Measurements from ENCODE around the gene TMEM53.

Gene TMEM53

DNA sequence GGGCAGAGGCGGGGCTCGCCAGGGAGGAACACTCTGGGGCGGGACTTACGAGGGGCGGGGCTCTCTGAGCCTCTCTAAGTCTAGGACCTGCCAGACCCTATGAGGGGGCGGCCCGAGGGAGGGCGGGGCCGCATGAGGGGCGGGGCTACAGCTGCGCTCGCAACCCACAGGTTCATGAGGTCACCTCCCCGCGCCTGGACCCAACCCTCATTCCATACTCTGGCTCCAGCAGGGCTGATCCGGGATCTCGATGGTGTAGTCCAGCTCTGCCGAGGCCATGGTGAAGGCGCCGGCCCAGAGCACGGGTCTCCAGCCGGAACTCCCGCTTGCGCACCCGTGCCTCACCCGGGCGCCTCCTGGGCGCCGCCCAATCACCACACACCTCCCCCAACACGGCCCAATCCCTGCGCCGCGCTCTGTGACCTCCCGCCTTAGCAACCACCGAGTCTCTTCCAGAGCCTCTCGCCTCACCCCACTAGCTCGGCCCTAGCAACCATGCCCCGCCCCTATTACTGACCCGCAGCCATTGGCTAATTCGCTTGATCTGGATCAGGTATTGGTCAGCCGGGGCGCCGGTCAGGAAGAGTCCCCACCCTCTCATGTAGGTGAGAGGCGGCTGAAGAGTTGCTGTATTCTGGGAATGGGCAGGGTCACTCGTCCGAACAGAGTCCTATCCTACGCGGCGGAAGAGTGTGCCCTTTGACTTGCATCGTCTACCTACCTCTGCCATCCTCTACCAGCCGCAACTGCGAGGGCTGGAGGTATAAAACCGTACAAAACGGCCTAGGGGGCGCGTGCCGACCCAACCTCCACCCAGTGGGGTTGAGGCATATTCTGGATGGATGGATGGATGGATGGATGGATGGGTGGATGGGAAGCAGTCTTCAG lies at the start of gene TMEM53, which contains the start of gene ARMH1:
Gene TMEM53 (minus strand): TSS at position 369 of the 888 bp plus-strand sequence. CDS start 90 bp downstream, at position 279.
Gene ARMH1 (plus strand): TSS at position 602 of the 888 bp plus-strand sequence. CDS start 14,984 bp downstream, outside the sequence.
- DNase-seq (ENCODE audit: low read depth, low spot score) = peak; percentile 96
- H3K27ac ChIP-seq = peak within 1 kb of the TSS; percentile 90

GRCh38 chr1:44723496-44724295 lies 49.4 kb upstream of the TMEM53 start:
- DNase-seq (ENCODE audit: low read depth, low spot score) = no peak
- H3K27ac ChIP-seq = no peak overlapping the region

DNA sequence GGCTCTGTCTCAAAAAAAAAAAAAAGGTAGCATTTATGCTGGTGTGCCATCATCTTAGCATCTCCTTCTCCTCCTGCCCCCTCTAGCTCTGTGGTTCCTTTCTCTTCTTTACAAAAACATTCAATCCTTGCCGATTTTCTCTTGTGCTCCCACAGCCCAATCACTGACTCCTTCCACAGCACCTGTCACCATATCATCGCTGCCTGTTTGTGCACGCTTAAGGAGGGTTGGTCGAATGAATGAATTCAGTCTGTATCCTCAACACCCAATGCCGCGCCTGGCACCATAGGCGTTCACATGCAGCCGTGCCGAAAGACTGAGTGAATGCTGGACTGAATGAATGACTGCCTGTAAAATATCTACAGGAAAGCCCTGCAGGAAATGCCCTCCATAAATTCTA lies 48.8 kb upstream of the TMEM53 start:
- no peak overlapping the region for H3K27ac ChIP-seq
- no peak for DNase-seq (ENCODE audit: low read depth, low spot score)

GRCh38 chr1:44721485-44722361 lies 47.4 kb upstream of the TMEM53 start:
- peak overlapping the region; percentile 66 for H3K27ac ChIP-seq
- peak; percentile 93 for DNase-seq (ENCODE audit: low read depth, low spot score)

DNA sequence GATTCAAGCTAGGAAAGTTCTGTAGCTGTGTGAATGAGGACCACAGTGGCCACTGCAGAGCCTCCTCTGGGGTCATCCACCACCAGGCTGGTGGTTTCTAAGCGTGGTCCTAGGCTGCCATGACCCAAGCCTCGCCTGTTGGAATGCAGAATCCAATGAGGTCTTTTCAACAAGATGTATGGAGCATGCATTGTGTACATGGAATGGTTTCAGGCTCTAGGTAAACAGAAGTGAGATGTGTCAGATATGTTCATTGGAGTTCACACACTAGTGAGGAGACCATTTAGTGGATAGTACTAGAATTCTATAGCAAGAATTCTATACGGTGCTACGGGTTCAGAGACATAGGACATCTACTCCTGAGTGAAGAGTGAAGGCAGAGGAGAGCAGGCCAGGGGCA lies 46.0 kb upstream of the TMEM53 start:
- no peak overlapping the region for H3K27ac ChIP-seq
- DNase-seq (ENCODE audit: low read depth, low spot score) = no peak

- DNase-seq (ENCODE audit: low read depth, low spot score) = no peak
- H3K27ac ChIP-seq = no peak overlapping the region
These were observed 45.0 kb upstream of the TMEM53 start for GRCh38 chr1:44719318-44719717.

- H3K27ac ChIP-seq = no peak overlapping the region
- no peak for DNase-seq (ENCODE audit: low read depth, low spot score)
These were observed 43.8 kb upstream of the TMEM53 start for GRCh38 chr1:44718091-44718490.

DNA sequence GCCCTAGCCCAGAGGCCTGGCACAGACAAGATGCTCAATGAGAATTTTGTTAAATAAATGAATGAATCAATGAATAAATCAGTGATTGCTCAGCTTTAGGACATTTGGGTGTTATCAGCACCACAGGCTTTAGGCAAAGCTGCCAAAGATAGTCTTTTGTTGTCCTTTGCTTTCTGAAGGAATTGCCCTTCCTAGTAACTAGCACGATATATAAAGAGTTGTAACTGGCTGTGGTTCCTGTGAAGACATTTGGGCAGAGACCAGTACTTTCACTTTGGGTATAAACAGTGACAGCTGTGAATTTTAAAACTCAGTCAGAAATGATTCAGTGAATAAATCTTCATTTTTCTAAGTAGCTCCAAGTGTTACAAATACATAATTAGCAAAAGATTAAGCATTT lies 43.4 kb upstream of the TMEM53 start:
- DNase-seq (ENCODE audit: low read depth, low spot score) = no peak
- no peak overlapping the region for H3K27ac ChIP-seq

DNA sequence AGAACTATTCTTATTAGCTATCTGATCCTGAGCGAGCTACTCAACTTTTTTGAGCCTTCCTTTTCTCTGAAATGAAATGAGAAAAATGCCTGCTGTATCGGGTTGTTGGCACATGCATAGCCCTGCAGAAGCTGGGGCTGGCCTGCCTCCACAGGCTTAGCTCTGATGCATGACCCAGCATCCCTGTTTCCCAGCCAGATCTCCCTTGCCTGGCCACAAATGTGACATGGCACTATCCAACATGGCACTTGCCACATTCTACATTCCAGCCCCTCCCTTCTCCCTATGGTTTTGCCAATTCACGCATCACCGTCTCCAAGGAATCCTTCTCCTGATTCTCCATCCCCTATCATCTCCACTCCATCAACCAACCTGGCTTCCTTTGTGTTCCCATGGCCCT lies 42.9 kb upstream of the TMEM53 start:
- H3K27ac ChIP-seq = no peak overlapping the region
- DNase-seq (ENCODE audit: low read depth, low spot score) = no peak

DNA sequence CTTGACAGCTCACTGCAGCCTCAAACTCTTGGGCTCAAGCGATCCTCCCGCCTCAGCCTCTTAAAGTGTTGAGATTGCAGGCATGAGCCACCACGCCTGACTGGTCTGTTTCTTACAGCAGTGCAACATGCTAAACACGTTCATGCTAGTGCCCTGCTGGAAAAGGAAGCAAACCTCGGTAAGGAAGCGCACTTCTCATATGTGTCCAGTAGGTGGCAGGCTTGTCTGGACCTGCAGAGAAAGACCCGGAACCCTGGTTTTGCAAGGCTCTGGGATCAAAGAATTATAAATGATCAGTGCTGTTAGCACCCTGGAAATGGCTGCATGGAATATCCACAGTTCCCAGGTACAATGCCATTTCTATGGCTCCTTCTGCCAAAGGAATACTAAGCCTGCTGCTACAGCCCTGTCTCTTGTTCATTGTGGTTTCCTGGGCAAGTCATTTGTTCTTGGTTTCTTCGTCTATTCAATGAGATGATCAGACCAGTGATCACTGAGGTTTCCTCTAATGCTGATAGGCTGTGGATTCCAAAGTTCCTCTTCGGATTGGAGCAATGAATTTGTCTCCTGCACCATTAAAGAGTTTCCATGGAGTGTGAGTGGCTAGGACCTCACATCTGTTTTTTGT lies 40.8 kb upstream of the TMEM53 start:
- no peak overlapping the region for H3K27ac ChIP-seq
- DNase-seq (ENCODE audit: low read depth, low spot score) = no peak

DNA sequence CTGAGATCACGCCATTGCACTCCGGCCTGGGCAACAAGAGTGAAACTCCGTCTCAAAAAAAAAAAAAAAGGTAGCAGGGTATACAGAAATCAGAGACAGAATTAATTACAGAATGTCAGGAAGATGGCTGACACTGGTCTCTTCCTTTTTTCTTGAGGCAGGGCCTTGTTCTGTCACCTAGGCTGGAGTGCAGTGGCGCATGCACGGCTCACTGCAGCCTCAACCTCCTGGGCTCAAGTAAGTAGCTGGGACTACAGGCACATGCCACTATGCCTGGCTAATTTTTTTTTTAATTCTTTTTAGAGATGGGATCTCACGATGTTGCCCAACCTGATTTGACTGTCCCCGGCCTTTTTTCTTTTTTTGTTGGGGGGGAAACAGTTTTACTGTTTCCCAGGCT lies 40.3 kb upstream of the TMEM53 start:
- no peak overlapping the region for H3K27ac ChIP-seq
- DNase-seq (ENCODE audit: low read depth, low spot score) = no peak

DNA sequence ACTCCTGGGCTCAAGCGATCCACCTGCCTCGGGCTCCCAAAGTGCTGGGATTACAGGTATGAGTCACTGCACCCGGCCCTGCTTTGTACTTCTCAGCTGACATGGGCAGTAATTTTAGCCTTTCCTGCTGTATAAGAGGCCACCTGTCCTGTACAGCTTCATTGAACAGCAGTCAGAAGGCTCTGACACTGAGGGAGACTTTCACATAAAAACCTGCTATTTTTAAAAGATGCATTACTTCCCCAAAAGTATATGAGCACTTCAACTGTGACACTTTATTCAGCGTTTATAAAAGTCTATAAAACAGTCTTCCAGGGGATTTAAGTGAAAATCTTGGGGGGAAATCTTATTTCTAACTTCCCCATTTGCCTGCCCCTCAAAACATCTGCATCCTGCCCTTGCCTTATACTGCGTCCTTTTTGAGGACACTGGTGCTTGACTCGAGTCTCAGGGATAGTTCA lies 39.1 kb upstream of the TMEM53 start:
- no peak for DNase-seq (ENCODE audit: low read depth, low spot score)
- no peak overlapping the region for H3K27ac ChIP-seq

DNA sequence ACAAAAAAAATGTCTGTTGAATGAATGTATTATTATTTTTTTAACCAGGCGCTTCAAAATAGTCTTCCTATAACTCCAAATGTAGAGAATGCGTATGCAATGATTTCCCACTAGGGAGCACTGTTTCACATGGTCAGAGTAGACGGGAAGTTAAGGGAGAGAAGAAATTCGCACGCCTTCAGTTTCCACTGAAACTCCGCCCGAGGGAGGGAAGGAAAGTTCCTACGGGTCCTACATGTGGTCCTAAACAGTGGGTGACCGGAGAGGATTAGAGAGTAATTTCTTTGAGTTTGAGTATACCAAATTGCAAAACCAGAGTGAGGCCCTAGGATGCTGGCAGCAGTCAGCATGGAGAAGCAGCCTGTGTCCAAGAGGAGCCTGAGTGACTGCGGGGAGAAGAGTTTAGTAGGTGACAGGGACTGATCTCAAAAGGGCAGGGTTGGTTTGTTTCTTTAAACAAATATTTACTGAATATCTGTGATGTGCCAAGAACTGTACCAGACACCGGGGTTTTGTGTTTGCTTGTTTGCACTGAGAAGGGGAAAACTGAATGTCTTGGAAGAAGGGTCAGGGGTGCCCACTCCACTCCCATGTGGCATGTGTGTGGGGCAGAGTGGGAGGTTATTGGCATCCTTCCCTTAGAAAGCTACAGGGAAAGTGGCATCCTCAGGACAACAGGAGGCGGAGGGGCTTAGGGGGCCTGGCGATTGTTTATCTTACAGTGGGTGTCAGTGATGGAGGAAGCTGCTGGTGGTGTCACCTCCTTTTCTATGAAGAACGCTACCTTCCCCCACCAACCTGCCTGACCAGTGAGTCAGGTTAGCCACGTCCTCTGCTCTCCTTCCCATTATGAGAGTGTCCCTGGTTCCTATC lies 33.9 kb upstream of the TMEM53 start:
- peak overlapping the region; percentile 81 for H3K27ac ChIP-seq
- DNase-seq (ENCODE audit: low read depth, low spot score) = no peak

DNA sequence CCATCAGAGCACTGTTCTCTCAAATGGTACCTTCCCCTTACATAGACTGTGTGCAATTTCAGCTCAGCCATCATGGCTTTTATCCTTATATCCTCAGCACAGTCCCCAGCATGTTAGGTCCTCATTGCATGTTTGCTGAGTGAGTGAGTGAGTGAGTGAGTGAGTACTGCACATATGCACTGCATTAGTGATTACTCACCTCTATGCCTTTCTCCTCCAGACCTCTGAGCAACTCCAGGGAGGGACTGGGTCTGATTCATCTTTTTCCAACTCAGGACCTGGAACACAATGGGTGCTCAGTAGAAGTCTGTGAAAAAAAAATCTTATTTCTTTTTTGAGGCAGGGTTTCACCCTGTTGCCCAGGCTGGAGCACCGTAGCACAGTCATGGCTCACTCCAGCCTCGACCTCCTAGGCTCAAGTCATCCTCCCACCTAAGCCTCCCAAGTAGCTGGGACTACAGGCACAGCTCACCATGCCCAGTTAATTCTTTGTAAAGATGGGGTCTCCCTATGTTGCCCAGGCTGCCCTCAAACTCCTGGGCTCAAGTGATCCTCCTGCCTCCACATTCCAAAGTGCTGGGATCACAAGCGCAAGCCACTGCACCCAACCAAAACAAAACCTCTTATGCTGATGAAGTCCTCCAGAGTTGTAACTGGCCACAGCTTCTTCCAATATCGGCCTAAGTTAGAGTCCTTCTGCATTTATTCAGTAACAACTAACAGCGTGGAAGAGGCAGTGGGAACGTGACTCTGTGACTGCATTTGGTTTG lies 33.0 kb upstream of the TMEM53 start:
- DNase-seq (ENCODE audit: low read depth, low spot score) = peak; percentile 90
- peak overlapping the region; percentile 81 for H3K27ac ChIP-seq

GRCh38 chr1:44705938-44706337 lies 31.7 kb upstream of the TMEM53 start:
- no peak overlapping the region for H3K27ac ChIP-seq
- no peak for DNase-seq (ENCODE audit: low read depth, low spot score)

- DNase-seq (ENCODE audit: low read depth, low spot score) = no peak
- H3K27ac ChIP-seq = no peak overlapping the region
These were observed 31.2 kb upstream of the TMEM53 start for GRCh38 chr1:44705470-44705869.

DNA sequence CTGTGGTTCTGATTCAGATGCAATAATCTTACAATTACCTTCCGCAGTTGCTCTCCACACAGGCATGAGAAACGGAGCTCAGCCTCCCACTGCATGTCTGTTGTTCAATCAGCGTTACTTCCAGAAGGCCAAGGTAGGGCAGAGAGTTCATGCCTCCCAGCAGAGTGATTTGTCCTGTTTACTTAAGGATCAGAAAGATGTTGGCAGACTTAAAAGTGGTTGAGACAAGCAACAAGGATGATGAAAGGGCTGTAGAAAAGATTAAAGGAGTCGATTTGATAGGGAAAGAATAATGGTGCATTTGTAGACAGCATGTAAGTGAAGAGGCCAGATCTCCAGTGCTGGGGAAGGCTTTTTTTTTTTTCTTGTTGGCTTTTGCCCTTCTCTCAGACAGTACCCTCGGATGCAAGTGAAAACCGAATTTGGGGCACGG lies 26.9 kb upstream of the TMEM53 start:
- DNase-seq (ENCODE audit: low read depth, low spot score) = peak; percentile 67
- peak overlapping the region; percentile 50 for H3K27ac ChIP-seq

DNA sequence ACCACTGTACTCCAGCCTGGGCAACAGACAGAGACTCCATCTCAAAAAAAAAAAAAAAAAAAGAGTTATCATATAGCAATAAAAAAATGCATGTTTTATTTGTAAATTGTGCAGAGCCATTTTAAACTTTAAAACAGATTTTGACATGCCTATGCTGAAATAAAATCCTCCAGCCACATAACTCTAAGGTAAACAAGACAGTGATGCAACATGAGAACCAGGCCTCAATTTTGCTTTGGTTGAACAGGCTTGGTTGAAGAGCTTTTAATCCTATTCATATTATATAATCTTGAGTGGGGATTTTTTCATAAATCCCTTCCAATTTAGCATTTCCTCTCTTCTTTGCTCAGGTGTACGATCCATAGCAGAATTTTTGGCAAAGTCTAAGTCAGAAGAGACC lies 26.3 kb upstream of the TMEM53 start:
- peak overlapping the region; percentile 50 for H3K27ac ChIP-seq
- no peak for DNase-seq (ENCODE audit: low read depth, low spot score)

Measured in epithelial cell of prostate (primary cell).